OCI-M2 (cell line): ENCODE data around the gene L2HGDH.
"Not testable (repeated sequence)": the region's sequence is repeated elsewhere in the genome, so short reads cannot be mapped to it uniquely, and the experiment has no call there.

Source experiments
- DNase-seq: peaks from one replicate; lab custom pipeline; 2025; ENCODE audit not compliant: unreplicated experiment; lab: John Stamatoyannopoulos, UW

Gene L2HGDH

GRCh38 chr14:50311972-50312733 lies at the start of gene L2HGDH, which contains the start of gene DMAC2L:
L2HGDH (minus strand) TSS chr14:50312229; CDS start chr14:50312150, 79 bp downstream.
DMAC2L (plus strand) TSS chr14:50312324; CDS start chr14:50321488, 9,164 bp downstream.
- DNase-seq = peak; percentile 94

DNA sequence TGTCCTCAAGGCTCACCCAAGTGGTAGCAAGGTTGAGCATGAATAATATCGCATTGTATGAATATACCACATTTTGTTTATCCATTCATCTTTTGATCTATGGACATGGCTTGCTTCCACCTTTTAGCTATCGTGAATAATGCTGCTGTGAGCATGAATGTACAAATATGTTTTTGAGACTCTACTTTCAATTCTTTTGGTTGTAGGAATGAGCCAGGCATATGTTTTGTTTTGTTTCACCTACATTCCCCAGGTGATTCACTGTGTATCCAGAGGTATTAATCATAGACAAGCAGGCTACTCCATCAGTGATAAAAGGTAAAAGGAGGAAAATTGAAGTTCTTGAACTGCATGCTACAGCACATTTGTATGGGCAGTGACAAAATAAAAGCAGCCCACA lies 48.8 kb upstream of the L2HGDH start:
- DNase-seq = no peak

DNA sequence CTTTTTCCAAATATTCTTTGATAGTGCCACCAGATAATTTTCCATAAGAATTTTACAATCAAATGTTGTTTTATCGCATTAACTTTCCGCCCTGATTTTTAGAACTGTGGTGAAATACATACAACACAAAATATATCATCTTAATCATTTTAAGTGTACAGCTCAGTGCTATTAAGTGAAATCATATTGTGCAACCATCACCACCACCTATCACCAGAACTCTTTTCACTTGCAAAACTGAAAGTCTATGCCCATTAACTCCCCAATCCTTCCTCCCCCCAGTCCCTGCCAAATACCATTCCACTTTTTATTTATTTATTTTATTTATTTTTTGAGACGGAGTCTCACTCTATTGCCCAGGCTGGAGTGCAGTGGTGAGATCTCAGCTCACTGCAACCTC lies 48.1 kb upstream of the L2HGDH start:
- no peak for DNase-seq

DNA sequence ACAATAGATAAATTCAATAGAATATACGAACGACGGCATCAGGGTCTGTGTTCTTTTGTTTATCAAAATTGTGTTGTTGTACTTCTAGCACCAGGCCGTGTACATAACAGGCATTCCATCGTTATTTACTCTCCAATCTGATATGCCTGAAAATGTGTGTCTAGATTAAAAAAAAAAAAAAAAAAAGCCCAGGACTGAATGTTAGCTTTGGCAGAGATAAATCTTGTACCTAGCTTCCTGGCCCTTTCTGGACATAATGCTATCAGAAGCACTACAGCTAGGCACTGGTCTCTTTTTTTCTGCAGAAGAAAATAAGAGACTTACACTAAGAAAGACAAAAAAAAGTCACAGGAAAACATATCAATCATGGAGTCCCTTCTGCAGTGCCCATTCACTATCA lies 47.6 kb upstream of the L2HGDH start:
- DNase-seq = no peak

GRCh38 chr14:50357753-50358395 lies 45.8 kb upstream of the L2HGDH start:
- DNase-seq = no peak

GRCh38 chr14:50357124-50357523 lies 45.1 kb upstream of the L2HGDH start:
- DNase-seq = no peak

- not testable (repeated sequence) for DNase-seq
Observed at GRCh38 chr14:50356283-50356682, 44.3 kb upstream of the L2HGDH start.

DNA sequence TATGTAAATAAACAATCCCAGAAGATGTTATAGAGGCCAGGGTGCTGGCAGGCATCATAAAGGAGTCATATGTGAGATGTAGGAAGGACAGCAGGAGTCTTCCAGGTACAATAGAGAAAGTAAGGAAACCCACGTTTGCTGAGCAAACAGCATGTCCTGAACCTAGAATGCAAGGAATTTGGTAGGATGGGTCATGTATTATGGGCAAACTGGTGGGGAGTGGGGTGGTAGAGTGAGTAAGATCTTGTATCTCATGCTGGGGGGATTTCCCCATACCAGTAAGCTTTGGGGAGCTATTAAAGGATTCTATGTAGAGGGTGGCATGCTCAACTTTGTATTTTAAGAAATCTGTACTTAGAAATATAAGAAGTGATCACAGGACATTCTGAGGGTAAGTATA lies 43.7 kb upstream of the L2HGDH start:
- no peak for DNase-seq

GRCh38 chr14:50354527-50354926 lies 42.5 kb upstream of the L2HGDH start:
- no peak for DNase-seq

- DNase-seq = no peak
Observed at GRCh38 chr14:50353126-50353525, 41.1 kb upstream of the L2HGDH start.

- no peak for DNase-seq
Observed at GRCh38 chr14:50352584-50352983, 40.6 kb upstream of the L2HGDH start.

GRCh38 chr14:50350975-50351374 lies 38.9 kb upstream of the L2HGDH start:
- DNase-seq = no peak

GRCh38 chr14:50348933-50349332 lies 36.9 kb upstream of the L2HGDH start:
- no peak for DNase-seq

DNA sequence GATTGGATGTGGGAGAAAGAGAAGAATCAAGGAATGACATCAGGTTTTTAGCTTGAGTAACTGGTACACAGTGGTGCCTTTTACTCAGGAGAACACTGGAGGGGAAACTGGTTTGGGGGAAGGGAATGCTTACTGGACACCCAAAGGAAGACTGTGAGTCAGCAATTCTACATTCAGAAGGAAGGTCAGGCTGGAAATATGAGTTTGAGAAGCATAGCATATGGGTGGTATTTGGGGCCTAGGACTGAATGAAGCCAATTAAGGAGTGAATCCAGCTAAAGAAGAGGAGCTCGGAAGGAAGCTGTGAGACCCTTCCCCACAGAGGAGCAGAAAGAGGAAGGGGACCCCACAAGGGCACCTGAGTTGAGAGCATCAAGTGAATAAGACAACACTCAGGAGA lies 35.5 kb upstream of the L2HGDH start:
- no peak for DNase-seq

GRCh38 chr14:50345846-50346422 lies 33.9 kb upstream of the L2HGDH start:
- DNase-seq = no peak

DNA sequence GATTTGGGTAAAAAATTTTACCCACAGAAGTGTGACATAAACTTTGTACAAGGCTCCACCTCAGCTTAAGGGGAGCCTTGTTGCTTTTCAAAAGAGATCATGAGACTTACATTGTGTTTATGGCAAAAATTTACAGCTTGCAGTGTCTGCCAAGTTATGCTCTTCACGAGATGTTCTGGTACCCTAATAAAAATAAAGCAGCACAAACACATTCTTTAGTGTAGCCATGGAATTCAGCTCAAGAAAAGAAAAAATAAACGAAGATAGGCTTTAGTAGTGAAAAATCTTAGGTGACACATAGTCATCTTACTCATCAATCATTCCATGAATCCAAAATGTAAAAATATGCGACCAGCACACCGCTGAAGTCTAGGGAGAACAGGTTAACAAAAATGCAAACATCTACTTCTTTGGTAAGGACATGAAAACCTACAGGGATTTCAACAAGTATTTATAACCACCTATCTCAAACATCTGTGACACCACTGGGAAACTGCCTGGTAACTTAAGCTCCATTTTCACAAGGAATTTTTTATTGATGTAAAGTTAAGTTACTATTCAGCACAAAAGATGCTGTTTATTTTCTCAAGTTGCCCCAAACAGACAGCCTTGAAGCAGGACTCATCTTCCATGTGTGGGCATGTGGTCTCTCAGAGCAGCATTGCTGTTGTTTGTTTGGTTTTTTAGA lies 33.0 kb upstream of the L2HGDH start:
- no peak for DNase-seq

DNA sequence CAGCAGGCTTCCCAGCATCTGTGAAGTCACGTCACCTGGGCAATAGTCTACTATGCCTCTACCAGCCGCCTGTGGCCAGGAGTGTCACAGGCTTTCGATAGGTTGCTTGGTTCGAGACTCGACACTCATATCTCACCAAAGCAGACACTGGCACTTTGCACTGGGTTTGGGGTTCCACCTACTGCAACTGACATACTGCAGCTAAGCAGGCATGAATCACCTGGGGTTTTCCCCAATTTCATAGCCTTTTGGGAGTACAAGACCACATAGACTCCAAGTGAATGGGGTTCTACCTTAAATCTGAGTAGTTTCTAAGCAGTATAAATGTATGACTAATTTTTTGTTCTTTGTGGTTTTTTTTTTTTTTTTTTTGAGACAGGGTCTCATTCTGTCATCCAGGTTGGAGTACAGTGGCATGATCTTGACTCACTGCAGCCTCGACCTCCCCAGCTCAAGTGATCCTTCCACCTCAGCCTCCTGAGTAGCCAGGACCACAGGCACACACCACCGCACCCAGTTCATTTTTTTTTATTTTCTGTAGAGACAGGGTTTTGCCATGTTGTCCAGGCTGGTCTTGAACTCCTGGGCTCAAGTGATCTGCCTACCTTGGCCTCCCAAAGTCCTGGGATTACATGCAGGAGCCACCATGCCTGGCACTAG lies 32.2 kb upstream of the L2HGDH start:
- no peak for DNase-seq

DNA sequence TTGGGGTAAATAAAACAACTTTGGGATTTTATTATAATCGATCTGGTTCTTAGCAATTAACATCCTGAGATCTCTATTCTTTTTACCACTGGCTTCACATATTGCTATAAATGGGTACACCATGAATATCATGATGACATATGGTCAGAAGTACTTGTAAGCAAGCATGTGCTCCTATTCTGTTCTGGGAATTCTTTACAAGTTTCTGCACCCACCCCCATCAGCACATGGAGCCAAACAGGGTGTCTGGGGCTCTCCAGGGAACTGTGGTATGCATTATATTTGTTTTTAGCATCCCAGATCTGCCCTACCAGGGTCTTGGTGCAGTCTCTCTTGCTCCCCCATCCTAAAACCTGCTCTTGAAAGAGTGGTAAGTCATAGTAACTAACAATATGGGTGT lies 31.4 kb upstream of the L2HGDH start:
- no peak for DNase-seq

DNA sequence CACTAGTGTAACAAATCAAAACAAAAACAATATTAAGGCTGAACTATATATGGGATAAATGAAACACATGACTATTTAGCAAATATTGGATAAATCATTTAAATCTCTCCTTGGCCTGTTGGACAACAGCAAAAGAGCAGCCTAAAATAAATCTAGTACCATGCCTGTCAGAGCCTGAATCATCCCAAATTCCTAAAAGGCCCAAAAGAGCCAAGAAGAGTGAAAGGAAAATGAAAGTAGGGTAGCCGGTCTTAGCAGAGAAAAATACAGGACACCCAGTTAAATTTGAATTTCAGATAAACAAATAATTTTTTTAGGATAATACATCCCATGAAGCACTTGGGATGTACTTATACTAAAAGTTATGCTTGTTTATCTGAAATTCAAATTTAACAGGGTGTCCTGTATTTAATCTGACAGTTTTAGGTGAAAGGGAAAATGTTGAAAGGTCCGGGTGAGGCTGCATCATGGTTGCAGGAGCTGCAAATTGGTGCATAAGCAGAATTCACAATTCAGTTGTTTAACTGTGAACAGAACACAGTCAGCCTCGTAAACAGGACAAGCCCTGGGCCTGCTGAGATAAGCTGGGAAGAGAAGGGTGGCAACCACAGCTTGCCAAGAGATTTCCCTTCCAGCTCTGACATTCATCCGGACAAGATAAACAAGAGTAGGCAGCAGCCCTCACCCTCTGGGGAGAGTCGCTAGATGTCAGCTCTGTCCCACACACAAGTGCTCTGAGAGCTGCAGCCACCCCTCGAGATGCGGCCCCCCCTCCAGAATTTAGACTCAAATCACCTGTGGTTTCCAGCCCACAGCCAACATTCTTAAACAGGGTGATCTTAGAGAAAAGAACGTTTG lies 30.4 kb upstream of the L2HGDH start:
- DNase-seq = peak; percentile 87

DNA sequence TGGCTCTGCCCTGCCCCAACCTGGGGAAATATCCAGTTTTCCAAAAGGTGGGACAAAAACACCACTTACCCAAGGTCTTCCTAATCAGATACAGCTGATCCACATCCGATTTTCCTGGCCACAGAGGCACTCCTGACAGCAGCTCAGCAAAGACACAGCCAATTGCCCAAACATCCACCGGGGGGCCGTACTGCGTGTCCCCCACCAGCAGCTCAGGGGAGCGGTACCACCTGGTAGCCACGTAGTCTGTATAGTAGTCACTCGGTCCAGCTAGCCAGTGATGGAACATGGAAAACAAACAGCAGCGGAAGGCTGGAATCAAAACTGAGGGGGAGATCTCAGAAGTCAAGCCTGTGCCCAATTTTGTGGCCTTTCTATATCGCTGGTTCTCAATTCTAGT lies 28.9 kb upstream of the L2HGDH start:
- no peak for DNase-seq
